MCF 10A (cell line): ENCODE results near the gene HTR3D. TPM values are rescaled to one million over a fixed set of nuclear protein-coding genes. Genes with fewer than 3 reads are reported as not detected.

Experiments
- BruUV-seq: library from RNA; stranded (reverse); fragments of 400-500 nt; replicated peaks from 2 replicates; lab custom pipeline; 2021; lab: Mats Ljungman, UMichigan
- CTCF ChIA-PET: fragments of 300-600 bp; sonication (Branson Sonifier 250); formaldehyde crosslinking; extraction: SDS; loops from one replicate; lab custom pipeline; 2021; ENCODE audit warnings: antibody characterized with exemption, inconsistent platforms; lab: Yijun Ruan, JAX
- POLR2A ChIA-PET: fragments of 300-600, 350-650 bp; sonication (Branson Sonifier 250); formaldehyde crosslinking; extraction: SDS; loops from one replicate; lab custom pipeline; 2020; ENCODE audit warnings: antibody characterized with exemption, inconsistent platforms; lab: Yijun Ruan, JAX
- DNase-seq: peaks from one replicate; pipeline ENCODE4 v3.0.0-alpha.2; 2018; ENCODE audit not compliant: unreplicated experiment
- H3K27ac Mint-ChIP-seq: one replicate; pipeline ENCODE4 v1.8.0; 2022; ENCODE audit warnings: mild to moderate bottlenecking, low read depth, mixed read lengths; ENCODE audit not compliant: unreplicated experiment
- H3K27me3 Mint-ChIP-seq: one replicate; pipeline ENCODE4 v1.8.0; 2022; ENCODE audit warnings: mixed read lengths; ENCODE audit not compliant: insufficient read depth, unreplicated experiment
- H3K36me3 Mint-ChIP-seq: one replicate; pipeline ENCODE4 v1.8.0; 2022; ENCODE audit warnings: mild to moderate bottlenecking, moderate library complexity, mixed read lengths; ENCODE audit not compliant: insufficient read depth, unreplicated experiment
- H3K4me1 Mint-ChIP-seq: one replicate; pipeline ENCODE4 v1.8.0; 2022; ENCODE audit warnings: mixed read lengths; ENCODE audit not compliant: insufficient read depth, unreplicated experiment
- H3K4me3 Mint-ChIP-seq: one replicate; pipeline ENCODE4 v1.8.0; 2022; ENCODE audit warnings: mild to moderate bottlenecking, moderate library complexity, mixed read lengths; ENCODE audit not compliant: unreplicated experiment
- H3K9me3 Mint-ChIP-seq: one replicate; pipeline ENCODE4 v1.8.0; 2022; ENCODE audit warnings: mixed read lengths; ENCODE audit not compliant: unreplicated experiment
- intact Hi-C: fragments of 100-400 bp; cut with micrococcal nuclease; formaldehyde crosslinking; loops from 2 replicates; pipeline ENCODE4 v1.14.1; 2022
- total RNA-seq: library from RNA; stranded (reverse); gene quantifications from 2 replicates; pipeline ENCODE4 v1.2.3, GENCODE V29; 2022
- TF ChIP-seq, protein P1 (sequence below): fragments of 200-600 bp; IDR thresholded peaks from one replicate; pipeline ENCODE4 v1.8.0; 2022; ENCODE audit warnings: antibody characterized with exemption, mild to moderate bottlenecking; ENCODE audit not compliant: unreplicated experiment

The HTR3D gene
- total RNA-seq, 1 experiment from 2014 or later: not detected

- Mint-ChIP-seq H3K27ac (no peak within 1 kb of the TSS), H3K9me3 (no peaks in the 10 kb centered on the region), H3K27me3 (peaks cover 45% of the 10 kb centered on the region), H3K36me3 (no peaks in the 10 kb centered on the region), H3K4me1 (no peaks in the 10 kb centered on the region), H3K4me3 (no peak within 1 kb of the TSS)
- CTCF ChIA-PET: no interaction called here
- TF ChIP-seq, protein P1, sequence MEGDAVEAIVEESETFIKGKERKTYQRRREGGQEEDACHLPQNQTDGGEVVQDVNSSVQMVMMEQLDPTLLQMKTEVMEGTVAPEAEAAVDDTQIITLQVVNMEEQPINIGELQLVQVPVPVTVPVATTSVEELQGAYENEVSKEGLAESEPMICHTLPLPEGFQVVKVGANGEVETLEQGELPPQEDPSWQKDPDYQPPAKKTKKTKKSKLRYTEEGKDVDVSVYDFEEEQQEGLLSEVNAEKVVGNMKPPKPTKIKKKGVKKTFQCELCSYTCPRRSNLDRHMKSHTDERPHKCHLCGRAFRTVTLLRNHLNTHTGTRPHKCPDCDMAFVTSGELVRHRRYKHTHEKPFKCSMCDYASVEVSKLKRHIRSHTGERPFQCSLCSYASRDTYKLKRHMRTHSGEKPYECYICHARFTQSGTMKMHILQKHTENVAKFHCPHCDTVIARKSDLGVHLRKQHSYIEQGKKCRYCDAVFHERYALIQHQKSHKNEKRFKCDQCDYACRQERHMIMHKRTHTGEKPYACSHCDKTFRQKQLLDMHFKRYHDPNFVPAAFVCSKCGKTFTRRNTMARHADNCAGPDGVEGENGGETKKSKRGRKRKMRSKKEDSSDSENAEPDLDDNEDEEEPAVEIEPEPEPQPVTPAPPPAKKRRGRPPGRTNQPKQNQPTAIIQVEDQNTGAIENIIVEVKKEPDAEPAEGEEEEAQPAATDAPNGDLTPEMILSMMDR: no peak
- BruUV-seq: no TSS peak
- no peak for DNase-seq
- POLR2A ChIA-PET: no interaction called here
- intact Hi-C loops: no loop called here
These were observed 21.2 kb downstream of the HTR3D start, which contains the start of gene HTR3C for GRCh38 chr3:184052767-184053166. Gene HTR3C, plus strand, starts transcription at chr3:184053047. Its CDS starts 34 bp downstream, at chr3:184053081.

DNA sequence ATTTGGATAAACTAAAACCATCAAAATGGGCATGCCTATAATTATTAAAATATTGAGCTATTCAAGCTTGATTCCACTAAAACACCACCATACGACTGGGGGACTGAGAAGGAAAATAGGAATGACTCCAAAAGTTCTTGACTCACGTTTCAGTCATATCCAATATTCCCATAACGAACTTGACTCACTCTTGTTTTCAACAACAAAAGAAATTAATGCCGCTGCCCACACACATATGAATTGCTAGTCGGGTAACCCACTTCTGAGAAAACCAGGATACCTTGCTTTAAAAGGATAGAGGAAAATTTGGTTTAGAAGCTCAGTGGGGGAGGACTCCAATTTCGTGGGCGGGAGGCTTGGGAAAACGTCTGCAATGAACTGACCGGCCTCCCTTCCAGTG is 26.5 kb downstream of the HTR3D start:
- TF ChIP-seq, protein P1: no peak
- CTCF ChIA-PET: no interaction called here
- peak; percentile 43 for DNase-seq
- Mint-ChIP-seq H3K4me1 (no peaks in the 10 kb centered on the region), H3K9me3 (no peaks in the 10 kb centered on the region), H3K27me3 (peaks cover 19% of the 10 kb centered on the region), H3K36me3 (no peaks in the 10 kb centered on the region), H3K4me3 (no peak overlapping the region), H3K27ac (no peak overlapping the region)
- no TSS peak for BruUV-seq
- intact Hi-C loops: no loop called here
- POLR2A ChIA-PET: no interaction called here

DNA sequence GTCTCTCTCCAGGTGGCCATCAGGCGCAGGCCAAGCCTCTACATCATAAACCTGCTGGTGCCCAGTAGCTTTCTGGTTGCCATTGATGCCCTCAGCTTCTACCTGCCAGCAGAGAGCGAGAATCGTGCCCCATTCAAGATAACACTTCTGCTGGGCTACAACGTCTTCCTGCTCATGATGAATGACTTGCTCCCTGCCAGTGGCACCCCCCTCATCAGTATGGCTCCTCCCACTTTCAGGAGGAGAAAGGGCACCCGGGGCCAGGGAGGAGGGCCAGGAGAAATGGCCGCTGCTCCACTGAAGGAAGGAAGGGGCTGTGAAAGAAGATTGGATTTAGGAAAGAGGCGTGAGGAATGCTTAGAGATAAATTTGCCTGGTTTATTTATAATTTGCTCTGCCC is 27.9 kb downstream of the HTR3D start:
- TF ChIP-seq, protein P1: no peak
- Mint-ChIP-seq H3K36me3 (no peaks in the 10 kb centered on the region), H3K4me1 (no peaks in the 10 kb centered on the region), H3K27me3 (peaks cover 10% of the 10 kb centered on the region), H3K4me3 (no peak overlapping the region), H3K9me3 (no peaks in the 10 kb centered on the region), H3K27ac (no peak overlapping the region)
- intact Hi-C loops: no loop called here
- DNase-seq: no peak
- ChIA-PET CTCF (no interaction called here), POLR2A (no interaction called here)
- no TSS peak for BruUV-seq

DNA sequence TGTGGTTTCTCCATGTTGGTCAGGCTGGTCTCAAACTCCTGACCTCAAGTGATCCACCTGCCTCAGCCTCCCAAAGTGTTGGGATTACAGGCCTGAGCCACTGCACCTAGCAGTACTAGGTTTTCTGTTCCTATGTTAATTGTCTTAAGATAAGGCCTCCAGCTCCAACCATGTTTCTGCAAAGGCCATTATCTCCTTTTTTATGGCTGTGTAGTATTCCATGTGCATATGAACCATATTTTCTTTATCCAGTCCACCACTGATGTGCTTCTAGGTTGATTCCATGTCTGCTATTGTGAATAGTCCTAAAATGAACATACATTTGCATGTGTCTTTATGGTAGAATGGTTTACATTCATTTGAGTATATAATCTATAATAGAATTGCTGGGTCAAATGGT is 31.1 kb downstream of the HTR3D start:
- TF ChIP-seq, protein P1: no peak
- intact Hi-C loops: no loop called here
- Mint-ChIP-seq H3K27ac (no peak overlapping the region), H3K27me3 (no peaks in the 10 kb centered on the region), H3K4me1 (no peaks in the 10 kb centered on the region), H3K4me3 (no peak overlapping the region), H3K9me3 (no peaks in the 10 kb centered on the region), H3K36me3 (peaks cover 6% of the 10 kb centered on the region)
- ChIA-PET POLR2A (interaction anchor here (0.7 kb wide), 1 partner anchor 446 kb away, joined by 3 read pairs; no protein-coding TSS in a partner anchor), CTCF (no interaction called here)
- no TSS peak for BruUV-seq
- no peak for DNase-seq
